ENCODE data around the gene PI4KB.
A peak's percentile ranks its signal among the peaks of the same experiment; 100 is the strongest.
"Not testable (repeated sequence)": the region's sequence is repeated elsewhere in the genome, so short reads cannot be mapped to it uniquely, and the experiment has no call there.

Gene PI4KB

GRCh38 chr1:151275341-151275740 is 51.9 kb downstream of the PI4KB start:
- not testable (repeated sequence) for DNase-seq

- no peak for DNase-seq
These were observed 53.2 kb downstream of the PI4KB start for GRCh38 chr1:151273924-151274466.

- no peak for DNase-seq
These were observed 59.5 kb downstream of the PI4KB start for GRCh38 chr1:151267760-151268159.

- no peak for DNase-seq
These were observed 60.4 kb downstream of the PI4KB start for GRCh38 chr1:151266821-151267220.

- no peak for DNase-seq
These were observed 60.9 kb downstream of the PI4KB start for GRCh38 chr1:151266315-151266714.

GRCh38 chr1:151265446-151266236 is 61.6 kb downstream of the PI4KB start:
- no peak for DNase-seq

GRCh38 chr1:151259351-151259750 is 67.9 kb downstream of the PI4KB start:
- DNase-seq, result no peak

GRCh38 chr1:151255381-151255780 is 71.8 kb downstream of the PI4KB start:
- no peak for DNase-seq

- DNase-seq, result peak; percentile 93
These were observed 72.7 kb downstream of the PI4KB start, which contains the start of gene PSMD4 for GRCh38 chr1:151254217-151255213. Gene PSMD4 (plus strand): TSS chr1:151254734. CDS start chr1:151254783, 49 bp downstream.

- DNase-seq, result peak; percentile 64
These were observed 75.4 kb downstream of the PI4KB start for GRCh38 chr1:151251656-151252470.

GRCh38 chr1:151246786-151247185 is 80.4 kb downstream of the PI4KB start:
- DNase-seq, result no peak

GRCh38 chr1:151243683-151244216 is 83.5 kb downstream of the PI4KB start:
- no peak for DNase-seq

- DNase-seq, result no peak
These were observed 84.8 kb downstream of the PI4KB start for GRCh38 chr1:151242442-151242841.

Data from activated naive CD4-positive, alpha-beta T cell treated with Interleukin-2 at 50 U/mL for 16 hours (primary cell).